Smooth muscle cell (in vitro differentiated cells): ENCODE results near the gene ARHGEF16. TPM values are rescaled to one million over a fixed set of nuclear protein-coding genes. Genes with fewer than 3 reads are reported as not detected.

Source experiments
- DNase-seq: peaks from one replicate; lab custom pipeline; 2025; ENCODE audit not compliant: unreplicated experiment; lab: John Stamatoyannopoulos, UW
- H2AFZ ChIP-seq: fragments of 200-600 bp; sonication (generic); 2 replicates; pipeline ENCODE4 v1.6.0; 2016; ENCODE audit warnings: antibody characterized with exemption, low read depth, mild to moderate bottlenecking
- H3F3A ChIP-seq: fragments of 200-600 bp; sonication (generic); 2 replicates; pipeline ENCODE4 v1.6.0; 2017; ENCODE audit warnings: antibody characterized with exemption, low read depth
- H3K27ac ChIP-seq: fragments of 200-600 bp; sonication (generic); 2 replicates; pipeline ENCODE4 v1.5.1; 2016; ENCODE audit warnings: low read depth, mild to moderate bottlenecking
- H3K27me3 ChIP-seq: fragments of 200-600 bp; sonication (generic); 2 replicates; pipeline ENCODE4 v1.6.1; 2016; ENCODE audit warnings: low read depth, mild to moderate bottlenecking
- H3K36me3 ChIP-seq: fragments of 200-600 bp; sonication (generic); 2 replicates; pipeline ENCODE4 v1.5.1; 2016; ENCODE audit warnings: low read depth
- H3K4me1 ChIP-seq: fragments of 200-600 bp; sonication (generic); 2 replicates; pipeline ENCODE4 v1.5.1; 2016; ENCODE audit warnings: low read depth
- H3K4me2 ChIP-seq: fragments of 200-600 bp; sonication (generic); 2 replicates; pipeline ENCODE4 v1.6.0; 2016; ENCODE audit warnings: mild to moderate bottlenecking
- H3K4me3 ChIP-seq: fragments of 200-600 bp; sonication (generic); 2 replicates; pipeline ENCODE4 v1.5.1; 2016; ENCODE audit warnings: mild to moderate bottlenecking
- H3K79me2 ChIP-seq: fragments of 200-600 bp; sonication (generic); 2 replicates; pipeline ENCODE4 v1.6.0; 2016; ENCODE audit warnings: low read depth, mild to moderate bottlenecking
- H3K9ac ChIP-seq: fragments of 200-600 bp; sonication (generic); 2 replicates; pipeline ENCODE4 v1.6.0; 2016; ENCODE audit warnings: low read depth
- H3K9me3 ChIP-seq: fragments of 200-600 bp; sonication (generic); replicated peaks from 2 replicates; pipeline ENCODE4 v1.5.1; 2016; ENCODE audit warnings: low read depth
- H4K20me1 ChIP-seq: fragments of 200-600 bp; sonication (generic); 2 replicates; pipeline ENCODE4 v1.6.0; 2016; ENCODE audit warnings: low read depth
- WGBS: methylation state at CpG from one replicate; pipeline ENCODE4 v1.1.7; 2016; ENCODE audit warnings: low lambda C conversion rate; 5-methylcytosine and 5-hydroxymethylcytosine counted together
- polyA plus RNA-seq: library from polyadenylated mRNA; unstranded; fragments of >200 nt; fragmentation: Nextera tagmentation; extraction: Ambion mirVana; gene quantifications from 2 replicates; pipeline ENCODE4 v1.2.1, GENCODE V29; 2016
- total RNA-seq: library from RNA; depleted of rRNA; stranded (reverse); fragments of >200 nt; gene quantifications from 2 replicates; pipeline ENCODE4 v1.2.3, GENCODE V29; 2014
- TF ChIP-seq, protein P1 (sequence below): fragments of 200-600 bp; sonication (generic); IDR thresholded peaks from 2 replicates; pipeline ENCODE4 v1.5.1; 2017; ENCODE audit warnings: borderline replicate concordance, mild to moderate bottlenecking, antibody characterized with exemption; ENCODE audit not compliant: insufficient read depth, poor library complexity, severe bottlenecking

ARHGEF16 gene
- total and polyA plus RNA-seq, 2 experiments from 2014 or later, result 4.6 to 6.9 TPM

DNA sequence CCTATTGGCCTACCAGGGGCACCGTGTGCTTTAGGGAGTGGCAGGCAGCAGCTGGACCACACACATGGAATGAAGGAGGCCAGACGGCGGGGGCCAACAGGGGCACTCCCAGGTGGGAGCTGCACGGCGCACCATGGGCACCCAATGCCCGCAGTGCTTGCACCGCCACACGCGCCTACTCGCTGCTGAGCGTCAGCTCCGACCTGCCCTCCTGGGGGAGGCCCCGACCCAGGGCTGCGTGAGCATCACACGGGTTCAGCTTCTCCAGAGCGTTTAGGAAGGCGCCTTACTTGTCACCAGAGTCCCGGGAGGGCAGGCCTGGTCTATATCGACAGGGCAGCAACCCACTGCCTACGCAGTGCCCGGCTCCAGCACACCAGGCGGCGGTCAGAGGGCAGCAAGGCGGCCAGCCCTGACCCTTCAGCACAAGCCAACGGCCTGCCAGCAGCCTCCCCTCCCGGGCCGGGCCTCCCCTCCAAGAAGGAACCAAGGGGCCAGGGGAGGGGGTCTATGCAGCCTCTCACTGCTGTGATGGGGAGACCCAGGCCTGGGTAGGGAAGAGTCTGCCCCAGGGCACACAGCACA lies 64.9 kb downstream of the ARHGEF16 start:
- no peaks in the 10 kb centered on the region for H3K4me1 ChIP-seq

DNA sequence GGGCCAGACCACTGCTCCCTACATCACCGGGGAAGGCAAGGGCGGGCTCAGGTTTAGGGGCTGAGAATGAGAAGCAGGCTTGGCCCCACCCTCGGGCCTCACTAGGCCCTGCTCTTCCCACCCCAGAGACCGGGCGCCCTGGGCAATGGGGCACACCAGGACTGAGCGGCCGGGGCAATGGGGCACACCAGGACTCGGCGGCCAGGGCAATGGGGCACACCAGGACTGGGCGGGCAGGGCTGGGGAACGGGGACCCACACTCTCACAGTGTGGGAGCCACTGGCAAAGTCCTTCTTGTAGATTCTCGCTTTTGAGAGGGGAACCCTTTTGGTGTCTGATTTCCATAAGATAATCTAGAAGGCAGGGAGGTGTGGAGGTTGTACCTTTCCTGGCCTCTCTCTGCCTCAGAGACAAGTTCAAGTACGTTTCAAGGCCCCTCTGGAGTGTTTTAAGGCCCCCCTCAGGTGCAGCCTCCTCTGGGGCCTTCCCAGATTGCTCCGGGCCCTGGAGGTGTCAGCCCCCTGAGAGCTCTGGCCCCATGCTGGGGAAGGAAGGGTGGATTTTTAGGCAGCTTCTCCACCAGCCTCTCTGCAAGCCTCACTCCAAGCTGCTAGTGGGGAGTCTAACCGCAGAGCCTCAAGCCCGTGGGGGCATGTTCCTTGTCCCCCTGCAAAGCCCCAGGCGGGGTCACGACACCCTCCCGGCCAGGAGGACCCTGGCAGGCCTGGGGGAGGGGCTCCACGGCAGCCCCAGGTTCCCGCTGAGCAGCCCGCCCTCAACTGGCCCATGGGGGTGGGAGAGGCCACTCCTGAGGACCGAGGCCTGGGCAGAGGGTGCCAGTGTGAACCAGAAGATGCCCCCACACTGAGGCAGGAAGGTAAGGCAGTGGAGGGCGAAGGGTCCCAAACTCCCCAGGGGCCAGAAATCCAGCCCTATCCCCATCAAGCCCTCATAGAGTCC lies 66.2 kb downstream of the ARHGEF16 start:
- H3K36me3 ChIP-seq, result no peaks in the 10 kb centered on the region
- WGBS, result 89% methylated on average over 22 of the region's 24 CpGs

More for the DNA sequence above, 64.9 kb downstream of the ARHGEF16 start:
- no peak overlapping the region for H3K9ac ChIP-seq
- WGBS, result 94% methylated on average over 27 of the region's 27 CpGs
- no peak overlapping the region for H3K4me3 ChIP-seq
- no peak overlapping the region for H3K27ac ChIP-seq
- no peak for DNase-seq
- H4K20me1 ChIP-seq, result no peaks in the 10 kb centered on the region
- no peaks in the 10 kb centered on the region for H3K27me3 ChIP-seq
- H2AFZ ChIP-seq, result no peak overlapping the region
- no peaks in the 10 kb centered on the region for H3K9me3 ChIP-seq
- no peaks in the 10 kb centered on the region for H3F3A ChIP-seq
- no peaks in the 10 kb centered on the region for H3K79me2 ChIP-seq
- TF ChIP-seq, protein P1, sequence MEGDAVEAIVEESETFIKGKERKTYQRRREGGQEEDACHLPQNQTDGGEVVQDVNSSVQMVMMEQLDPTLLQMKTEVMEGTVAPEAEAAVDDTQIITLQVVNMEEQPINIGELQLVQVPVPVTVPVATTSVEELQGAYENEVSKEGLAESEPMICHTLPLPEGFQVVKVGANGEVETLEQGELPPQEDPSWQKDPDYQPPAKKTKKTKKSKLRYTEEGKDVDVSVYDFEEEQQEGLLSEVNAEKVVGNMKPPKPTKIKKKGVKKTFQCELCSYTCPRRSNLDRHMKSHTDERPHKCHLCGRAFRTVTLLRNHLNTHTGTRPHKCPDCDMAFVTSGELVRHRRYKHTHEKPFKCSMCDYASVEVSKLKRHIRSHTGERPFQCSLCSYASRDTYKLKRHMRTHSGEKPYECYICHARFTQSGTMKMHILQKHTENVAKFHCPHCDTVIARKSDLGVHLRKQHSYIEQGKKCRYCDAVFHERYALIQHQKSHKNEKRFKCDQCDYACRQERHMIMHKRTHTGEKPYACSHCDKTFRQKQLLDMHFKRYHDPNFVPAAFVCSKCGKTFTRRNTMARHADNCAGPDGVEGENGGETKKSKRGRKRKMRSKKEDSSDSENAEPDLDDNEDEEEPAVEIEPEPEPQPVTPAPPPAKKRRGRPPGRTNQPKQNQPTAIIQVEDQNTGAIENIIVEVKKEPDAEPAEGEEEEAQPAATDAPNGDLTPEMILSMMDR, result no peak
- no peaks in the 10 kb centered on the region for H3K36me3 ChIP-seq
- no peak overlapping the region for H3K4me2 ChIP-seq

DNA sequence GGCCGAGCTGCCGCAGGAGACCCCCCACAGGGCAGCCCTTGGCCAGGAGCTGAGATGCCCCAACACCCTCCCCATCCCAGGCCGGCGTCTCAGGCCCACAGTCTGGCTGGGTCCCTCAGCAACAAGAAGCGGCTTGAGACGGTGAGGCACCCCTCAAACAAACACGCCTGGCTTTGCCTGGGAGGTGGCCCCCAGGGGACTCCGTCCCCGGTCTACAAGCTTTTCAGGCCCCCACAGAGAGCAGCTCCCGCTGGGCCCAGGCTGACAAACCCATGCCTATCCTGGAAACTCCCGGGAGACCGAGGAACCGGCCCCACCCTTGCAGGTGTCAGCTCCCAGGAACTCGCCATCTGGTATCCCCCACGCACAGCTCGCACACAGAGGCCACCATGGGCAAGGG lies 67.0 kb downstream of the ARHGEF16 start:
- no peaks in the 10 kb centered on the region for H4K20me1 ChIP-seq
- TF ChIP-seq, protein P1, result no peak
- 92% methylated on average over 16 of the region's 16 CpGs for WGBS

More for the DNA sequence above, 66.2 kb downstream of the ARHGEF16 start:
- H3K4me3 ChIP-seq, result no peak overlapping the region
- H3K4me1 ChIP-seq, result no peaks in the 10 kb centered on the region
- H3K9ac ChIP-seq, result no peak overlapping the region
- no peaks in the 10 kb centered on the region for H3K27me3 ChIP-seq
- TF ChIP-seq, protein P1, result no peak
- no peaks in the 10 kb centered on the region for H3K79me2 ChIP-seq
- DNase-seq, result no peak
- H3K9me3 ChIP-seq, result no peaks in the 10 kb centered on the region
- no peak overlapping the region for H3K27ac ChIP-seq
- H3K4me2 ChIP-seq, result no peak overlapping the region
- H2AFZ ChIP-seq, result no peak overlapping the region
- H3F3A ChIP-seq, result no peaks in the 10 kb centered on the region
- no peaks in the 10 kb centered on the region for H4K20me1 ChIP-seq

More for the DNA sequence above, 67.0 kb downstream of the ARHGEF16 start:
- no peak overlapping the region for H2AFZ ChIP-seq
- H3K79me2 ChIP-seq, result no peaks in the 10 kb centered on the region
- no peak overlapping the region for H3K9ac ChIP-seq
- H3F3A ChIP-seq, result no peaks in the 10 kb centered on the region
- no peak overlapping the region for H3K4me3 ChIP-seq
- H3K4me1 ChIP-seq, result no peaks in the 10 kb centered on the region
- H3K27ac ChIP-seq, result no peak overlapping the region
- no peaks in the 10 kb centered on the region for H3K9me3 ChIP-seq
- H3K27me3 ChIP-seq, result no peaks in the 10 kb centered on the region
- no peak for DNase-seq
- H3K36me3 ChIP-seq, result no peaks in the 10 kb centered on the region
- H3K4me2 ChIP-seq, result no peak overlapping the region
